NCI-H510A (cell line): Measurements from ENCODE around the gene ANKRD44.

Source experiments
- DNase-seq: peaks from one replicate; lab custom pipeline; 2025; lab: John Stamatoyannopoulos, UW

Gene ANKRD44

DNA sequence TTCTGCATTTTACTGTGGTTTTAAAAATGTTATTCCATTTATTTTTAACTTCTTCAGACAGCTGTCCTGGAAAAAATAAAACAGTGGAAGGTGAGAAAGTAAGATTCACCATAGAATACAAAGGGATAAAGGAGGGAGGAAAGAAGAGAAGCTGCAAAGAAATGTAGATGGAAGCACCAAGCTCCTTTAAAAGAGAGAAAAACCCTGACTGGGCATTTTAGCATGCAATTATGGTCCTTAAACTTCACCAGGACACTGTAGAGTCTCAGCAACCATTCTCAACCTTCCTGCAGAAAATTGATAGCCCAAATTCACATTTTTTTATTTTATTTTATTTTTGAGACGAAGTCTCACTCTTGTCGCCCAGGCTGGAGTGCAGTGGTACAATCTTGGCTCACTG is 11.6 kb upstream of the ANKRD44 start:
- DNase-seq, result no peak

DNA sequence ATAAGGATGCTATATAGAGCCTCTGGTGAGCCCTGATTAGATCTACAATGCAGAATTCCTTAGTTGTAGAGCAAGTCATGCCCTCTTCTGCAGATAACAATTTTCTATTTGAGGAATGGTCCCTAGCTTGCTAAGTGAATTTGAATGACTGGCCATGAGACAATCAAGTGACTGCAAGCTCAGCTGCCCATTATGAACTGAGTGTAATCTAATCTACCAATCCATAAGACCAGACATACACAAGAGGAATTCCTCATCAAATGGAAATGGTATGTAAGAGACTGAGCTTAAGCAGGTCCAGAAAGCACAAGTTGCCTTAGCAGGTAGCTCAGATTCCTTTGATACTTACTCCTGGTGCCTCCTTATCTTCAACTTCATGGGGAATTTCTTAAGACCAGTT is 4.8 kb upstream of the ANKRD44 start:
- DNase-seq, result no peak

DNA sequence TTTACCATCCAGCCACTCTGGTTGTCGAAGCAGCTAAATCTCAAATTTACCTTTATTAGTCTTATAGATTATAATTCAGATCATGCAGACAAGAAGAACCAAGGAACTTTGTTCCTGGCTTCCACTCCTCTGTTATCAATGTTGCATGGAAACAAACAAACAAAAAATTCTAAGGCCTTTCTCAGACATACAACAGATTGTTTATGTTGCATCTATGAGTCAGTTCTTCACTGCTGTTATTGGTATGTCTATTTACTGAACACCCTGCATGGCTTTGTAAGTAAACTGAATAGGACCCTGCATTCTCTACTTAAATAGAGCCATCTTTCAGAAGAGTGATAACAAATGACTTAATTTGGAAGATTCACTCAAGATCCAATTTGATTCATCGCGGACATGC is 1.6 kb upstream of the ANKRD44 start:
- no peak for DNase-seq

DNA sequence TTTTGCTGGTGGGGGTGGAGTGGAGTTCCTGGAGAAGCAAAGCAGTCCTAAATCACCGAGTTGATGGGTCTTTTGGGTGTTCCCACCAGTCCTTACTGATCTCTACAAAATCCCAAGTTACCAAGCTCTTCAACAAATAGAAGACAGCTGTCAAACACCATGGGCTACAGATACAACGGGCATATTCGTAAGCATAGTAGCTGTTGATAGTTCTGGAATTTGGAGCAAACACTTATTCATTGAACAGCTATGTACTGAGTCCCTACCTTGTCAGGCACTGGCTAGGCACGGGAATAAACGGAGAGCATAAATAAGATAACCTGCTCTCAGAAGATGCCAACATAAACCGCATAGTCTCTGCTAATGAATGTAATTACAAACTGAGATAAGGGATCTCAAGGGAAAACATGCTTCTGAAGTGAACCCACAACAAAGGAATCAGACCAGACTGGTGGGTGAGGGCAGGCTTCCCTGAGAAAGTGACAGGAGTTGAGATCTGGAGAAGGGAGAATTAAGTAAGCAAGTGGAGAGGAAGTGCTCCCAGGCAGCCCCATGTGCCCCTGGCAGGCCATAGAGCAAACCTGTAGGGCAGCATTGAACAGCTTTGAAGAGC is 947 bp upstream of the ANKRD44 start:
- no peak for DNase-seq

DNA sequence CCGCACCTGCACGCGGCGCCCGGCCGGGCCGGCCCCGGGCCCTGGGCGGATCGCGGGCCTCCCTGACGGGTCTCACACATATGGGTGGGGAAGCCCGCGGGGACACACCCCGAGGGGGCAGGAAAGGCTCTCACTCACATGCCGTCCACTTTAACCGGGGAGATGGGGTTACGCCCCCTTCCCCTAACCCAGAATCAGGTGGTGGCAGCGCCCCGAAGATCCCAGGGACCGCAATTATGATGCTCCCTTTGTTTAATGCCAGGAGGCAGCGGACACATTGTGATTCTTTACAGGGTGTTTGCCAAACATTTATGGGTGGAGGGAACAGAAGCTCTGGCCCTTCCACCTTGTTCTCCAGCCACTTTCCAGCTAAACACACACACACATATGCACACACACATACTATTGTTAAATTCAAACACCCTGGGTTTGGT is 424 bp upstream of the ANKRD44 start:
- no peak for DNase-seq

DNA sequence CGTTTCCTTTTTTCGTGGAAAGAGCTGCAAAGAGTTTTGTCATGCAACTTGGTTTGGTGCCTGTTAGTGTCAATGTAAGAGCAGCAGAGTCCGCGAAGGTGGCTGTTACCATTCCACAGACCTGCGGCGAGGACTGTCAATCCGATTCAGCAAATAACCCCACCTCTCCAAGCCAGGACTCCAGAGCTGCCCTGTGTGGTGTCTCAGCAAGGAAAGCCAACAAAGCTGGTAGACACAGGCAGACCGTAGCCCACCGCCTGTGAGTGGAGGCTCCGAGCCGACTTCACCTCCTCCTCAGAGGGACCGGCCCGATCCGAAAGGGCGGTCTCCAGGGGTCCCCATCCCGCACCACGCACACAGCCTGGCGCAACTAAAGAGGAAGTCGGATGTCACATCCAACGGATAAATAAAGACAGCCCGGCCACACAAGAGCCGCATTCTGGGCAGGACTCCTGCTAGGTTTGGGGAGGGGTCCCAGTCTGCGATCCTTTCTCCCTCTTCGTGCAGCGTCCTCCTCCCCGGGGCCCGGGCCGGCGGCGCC is 819 bp downstream of the ANKRD44 start:
- DNase-seq, result no peak

DNA sequence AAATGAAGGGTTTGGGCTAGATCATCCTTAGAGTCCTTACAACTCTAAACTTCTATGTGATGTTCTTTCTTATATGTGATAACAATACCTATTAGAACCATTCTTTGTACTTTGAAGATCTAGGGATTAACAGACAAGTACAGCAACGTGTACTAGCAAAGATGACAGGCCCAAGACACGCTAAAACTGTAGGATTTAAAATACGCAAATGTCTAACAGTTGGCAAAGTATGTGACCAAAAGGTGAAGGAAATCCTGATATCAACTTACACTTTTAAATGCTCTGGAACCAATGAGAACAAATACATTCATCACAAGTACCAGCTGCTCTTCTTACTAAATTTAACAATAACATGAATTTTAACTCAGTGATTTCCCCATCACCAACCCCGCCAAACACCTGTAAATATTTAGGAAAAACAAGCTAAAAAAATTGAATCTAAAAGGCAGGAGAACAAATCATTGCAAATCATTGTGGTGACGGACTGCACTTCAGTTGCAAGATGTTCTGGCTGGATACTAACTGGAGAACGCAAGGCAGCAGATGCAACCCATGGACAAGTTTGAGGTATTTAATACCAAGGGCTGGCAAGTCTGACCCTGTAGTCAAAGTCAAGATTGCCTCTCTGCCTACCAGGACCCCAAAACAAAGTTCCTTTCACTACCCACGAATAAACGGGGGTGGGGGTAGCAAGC is 1.4 kb downstream of the ANKRD44 start:
- DNase-seq, result no peak

DNA sequence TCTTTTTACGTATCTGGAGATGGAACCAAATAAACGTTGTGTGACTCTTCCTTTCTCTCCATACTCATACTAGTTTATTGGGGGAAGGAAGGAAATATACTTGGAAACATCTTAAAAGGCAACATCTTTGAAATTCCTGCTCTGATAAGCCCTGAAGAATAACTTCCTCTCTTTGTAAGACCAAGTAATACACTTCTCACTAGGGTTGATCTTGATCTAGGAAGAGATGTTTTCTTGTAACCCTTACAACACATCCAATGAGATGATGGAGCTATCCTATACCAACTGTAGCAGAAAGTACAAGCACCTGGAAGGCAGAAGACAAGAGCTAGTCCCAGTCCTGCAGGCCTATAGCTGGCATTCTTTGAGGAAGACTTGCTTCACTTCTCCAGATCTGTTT is 2.0 kb downstream of the ANKRD44 start:
- DNase-seq, result no peak

DNA sequence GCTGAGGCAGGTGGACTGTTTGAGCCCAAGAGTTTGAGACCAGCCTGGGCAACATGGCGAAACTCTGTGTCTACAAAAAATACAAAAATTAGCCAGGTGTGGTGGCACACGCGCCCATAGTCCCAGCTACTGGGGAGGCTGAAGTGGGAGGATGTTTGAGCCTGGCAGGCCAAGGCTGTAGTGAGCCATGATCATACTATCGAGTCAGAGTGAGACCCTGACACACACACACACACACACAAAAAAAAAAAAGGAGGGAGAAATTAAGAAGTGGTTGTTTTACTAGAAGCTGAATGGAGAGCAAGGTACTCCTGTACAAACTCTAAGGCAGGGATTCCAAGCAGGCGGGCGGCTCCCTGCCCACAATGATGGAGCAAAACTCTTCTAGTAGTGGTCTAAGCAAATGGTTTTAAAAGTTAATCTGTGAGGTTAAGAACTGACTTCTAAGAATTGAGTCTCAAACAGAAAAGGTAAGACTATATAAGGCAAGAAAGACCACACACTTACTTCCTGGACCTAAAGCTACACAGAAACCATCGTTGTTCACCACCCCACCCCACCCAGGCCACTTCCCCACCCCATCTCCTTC is 2.6 kb downstream of the ANKRD44 start:
- DNase-seq, result no peak

DNA sequence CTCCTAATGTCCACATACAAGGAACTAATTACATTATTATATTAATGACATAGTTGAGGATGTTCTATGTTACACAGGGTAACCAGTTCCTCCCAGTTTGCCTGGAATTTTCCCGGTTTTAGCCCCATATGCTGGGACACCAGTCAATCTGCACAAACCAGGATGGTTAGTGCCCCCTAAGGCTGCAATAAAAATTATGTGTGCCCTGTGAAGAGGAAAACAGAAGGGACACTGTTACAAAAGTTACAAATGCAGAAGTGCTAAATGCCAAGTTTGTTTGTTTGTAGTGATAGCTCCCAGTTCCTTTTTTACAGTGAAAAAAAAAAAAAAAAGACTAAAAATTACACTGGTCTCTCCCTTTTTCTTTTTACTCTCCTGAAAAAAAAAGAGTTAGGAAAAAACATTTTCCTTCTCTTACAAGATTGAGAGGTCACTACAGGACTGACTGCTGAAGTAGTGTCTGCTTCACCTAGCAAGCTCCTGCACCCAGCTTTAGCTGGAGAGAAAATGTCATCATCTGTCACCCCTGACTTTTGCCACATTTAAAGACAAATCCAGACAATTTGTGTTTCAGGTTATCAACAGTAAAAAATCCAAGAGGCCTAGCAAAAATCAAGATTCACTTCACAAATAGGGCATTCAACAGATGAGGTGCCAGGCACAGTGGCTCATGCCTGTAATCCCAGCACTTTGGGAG is 3.2 kb downstream of the ANKRD44 start:
- DNase-seq, result no peak

DNA sequence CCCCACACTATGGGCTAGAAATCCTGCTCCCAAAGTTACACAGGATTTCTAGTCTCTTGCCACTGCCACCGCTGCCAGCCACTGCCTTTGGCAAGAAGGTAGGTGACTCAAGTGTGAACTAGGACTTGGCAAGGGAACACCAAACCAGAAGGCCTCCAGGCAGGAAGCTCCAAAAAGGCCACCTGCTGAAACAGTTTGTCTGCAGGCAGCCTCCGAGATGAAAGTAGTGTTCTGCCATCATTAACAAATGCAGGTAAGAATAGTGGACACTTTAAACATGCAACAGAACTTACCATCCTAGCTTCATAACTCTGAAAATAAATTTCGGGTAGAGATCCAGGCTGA is 3.9 kb downstream of the ANKRD44 start:
- DNase-seq, result no peak

DNA sequence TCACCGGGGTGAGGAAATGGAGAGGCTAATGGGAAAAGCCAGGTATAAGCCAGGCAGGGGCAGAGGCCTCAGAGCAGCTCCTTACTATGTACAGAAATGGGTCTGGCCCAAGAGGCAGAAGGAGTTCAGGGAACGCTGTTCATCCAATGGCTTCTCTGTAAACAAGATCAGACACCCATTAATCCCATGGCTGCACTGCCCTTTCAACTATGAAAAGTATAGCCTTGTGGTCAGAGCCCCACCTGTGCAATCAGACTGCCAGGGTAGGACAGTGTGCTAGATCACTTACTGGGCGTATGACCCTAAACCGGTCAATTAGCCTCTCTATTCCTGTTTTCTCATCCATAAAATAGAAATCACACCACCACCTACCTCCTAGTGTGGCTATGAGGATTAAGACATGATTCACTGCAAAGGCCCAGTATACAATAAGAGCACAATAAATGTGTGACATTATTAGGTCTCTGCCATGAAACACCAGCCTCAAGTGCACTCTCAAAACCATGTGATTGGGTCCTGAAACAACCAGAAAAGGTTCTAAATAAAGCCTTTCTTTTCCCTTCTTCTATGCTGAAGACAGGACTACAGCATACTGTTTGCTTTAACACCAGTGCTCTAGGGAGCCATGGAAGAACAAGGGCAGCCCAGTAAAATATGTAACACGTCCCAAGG is 4.4 kb downstream of the ANKRD44 start:
- DNase-seq, result no peak

DNA sequence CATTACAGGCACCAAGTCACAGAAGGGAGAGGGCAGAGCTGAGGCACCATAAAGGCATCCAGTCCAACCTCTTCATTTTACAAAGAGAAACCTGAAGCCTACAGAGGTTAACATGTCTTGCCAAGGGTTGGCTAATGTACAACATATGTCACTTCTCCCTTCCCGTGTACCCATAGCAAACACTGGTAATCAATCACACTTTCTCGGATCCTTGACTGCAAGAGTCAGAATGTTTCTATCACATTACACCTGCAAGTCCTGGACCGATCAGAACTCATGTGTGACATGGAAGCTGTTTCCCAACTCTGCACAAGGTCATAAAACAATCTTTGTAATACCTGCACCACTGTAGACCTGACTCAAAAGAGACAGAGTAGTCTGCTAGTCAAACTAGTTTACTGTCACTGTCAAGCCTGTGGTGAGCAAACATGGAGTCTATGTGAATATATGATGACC is 6.0 kb downstream of the ANKRD44 start:
- DNase-seq, result no peak

DNA sequence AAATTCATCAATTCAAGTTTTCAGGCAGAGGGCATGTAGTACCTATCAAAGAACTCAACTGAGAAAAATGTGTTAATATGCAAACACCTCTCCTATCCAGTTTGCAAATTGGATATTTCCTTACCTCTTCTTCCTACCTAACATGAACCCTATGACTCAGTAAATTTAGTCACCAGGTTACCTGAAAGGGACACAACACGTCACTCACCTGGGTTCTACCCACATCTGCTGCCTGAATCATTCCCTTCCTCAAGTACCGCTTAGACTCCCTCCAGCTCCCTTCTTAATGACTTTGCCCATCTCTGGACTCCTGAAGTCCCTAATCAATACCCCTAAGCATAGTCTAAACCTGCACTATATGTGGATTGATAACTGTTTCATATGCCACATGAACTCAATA is 10.4 kb downstream of the ANKRD44 start:
- DNase-seq, result no peak

DNA sequence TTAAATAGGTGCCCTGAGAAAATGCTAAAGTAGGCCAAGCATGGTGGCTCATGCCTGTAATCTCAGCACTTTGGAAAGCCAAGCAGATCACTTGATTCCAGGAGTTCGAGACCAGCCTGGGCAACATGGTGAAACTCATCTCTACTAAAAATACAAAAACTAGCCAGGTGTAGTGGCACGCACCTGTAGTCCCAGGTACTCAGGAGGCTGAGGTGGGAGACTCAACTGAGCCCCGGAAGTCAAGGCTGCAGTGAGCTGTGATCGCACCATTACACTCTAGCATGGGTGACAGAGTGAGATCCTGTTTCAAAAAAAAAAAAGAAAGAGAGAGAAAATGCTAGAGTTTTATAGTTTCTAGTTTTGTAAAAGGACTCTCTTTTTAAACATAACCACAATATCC is 12.0 kb downstream of the ANKRD44 start:
- DNase-seq, result no peak

DNA sequence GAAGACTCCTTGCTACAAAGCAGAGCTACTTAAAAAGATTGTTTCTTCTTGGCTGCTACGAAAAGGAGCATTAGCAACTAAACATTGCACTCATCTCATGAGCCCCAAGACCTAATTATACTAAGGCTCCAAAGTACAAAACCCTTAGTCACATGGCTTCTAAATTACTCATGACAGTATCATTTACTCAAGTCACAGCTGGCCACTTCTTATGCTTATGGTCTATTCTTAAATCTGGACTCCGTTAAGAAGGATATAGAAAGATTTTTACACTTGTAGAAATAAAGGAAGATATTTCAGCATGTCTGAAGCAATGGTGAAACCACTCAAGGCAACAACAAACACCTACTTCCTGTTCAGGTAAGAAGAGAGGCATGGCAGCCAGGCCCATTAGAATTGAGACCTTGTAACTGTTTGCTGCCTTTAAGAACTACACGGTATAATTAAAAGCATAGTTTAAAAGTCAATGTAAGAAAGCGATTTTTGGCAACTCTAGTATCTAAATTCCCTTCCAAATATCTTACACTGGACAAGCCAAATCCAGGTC is 12.7 kb downstream of the ANKRD44 start:
- no peak for DNase-seq

DNA sequence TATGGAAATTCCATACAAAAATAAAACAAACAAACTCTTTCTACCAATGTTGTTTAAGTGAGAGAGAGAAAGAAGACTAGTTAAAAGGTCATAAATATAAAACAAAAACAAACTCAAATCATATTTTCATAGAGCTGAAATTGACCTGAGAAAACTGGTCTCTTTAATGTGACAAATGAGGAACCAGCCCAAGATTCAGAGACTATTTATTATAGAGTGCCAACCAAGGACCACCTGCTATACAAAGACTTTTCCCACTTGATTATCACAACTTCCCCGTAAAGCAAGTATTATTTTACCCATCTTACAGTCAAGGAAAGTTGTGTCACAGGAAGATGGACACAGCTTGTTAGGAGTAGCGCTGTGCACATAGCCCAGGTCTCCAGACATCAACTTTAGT is 13.3 kb downstream of the ANKRD44 start:
- no peak for DNase-seq

DNA sequence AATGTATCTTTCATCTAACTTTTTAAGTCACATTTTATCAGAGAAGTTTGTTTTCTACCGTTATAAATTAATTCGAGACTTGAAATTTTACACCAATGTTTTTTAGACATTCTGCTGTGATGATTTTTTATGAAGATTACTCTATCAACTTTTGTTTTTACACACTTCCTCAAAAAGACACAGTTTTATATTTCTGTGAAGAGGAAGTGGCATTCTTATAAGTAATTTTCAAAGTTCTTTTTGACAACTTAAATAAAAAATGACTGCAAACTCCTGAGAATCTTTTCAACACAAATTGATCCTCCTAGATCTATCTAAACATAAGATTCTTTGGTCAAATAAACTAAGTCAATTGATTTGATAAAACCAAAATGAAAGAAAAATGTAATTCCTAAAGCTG is 13.7 kb downstream of the ANKRD44 start:
- DNase-seq, result no peak

DNA sequence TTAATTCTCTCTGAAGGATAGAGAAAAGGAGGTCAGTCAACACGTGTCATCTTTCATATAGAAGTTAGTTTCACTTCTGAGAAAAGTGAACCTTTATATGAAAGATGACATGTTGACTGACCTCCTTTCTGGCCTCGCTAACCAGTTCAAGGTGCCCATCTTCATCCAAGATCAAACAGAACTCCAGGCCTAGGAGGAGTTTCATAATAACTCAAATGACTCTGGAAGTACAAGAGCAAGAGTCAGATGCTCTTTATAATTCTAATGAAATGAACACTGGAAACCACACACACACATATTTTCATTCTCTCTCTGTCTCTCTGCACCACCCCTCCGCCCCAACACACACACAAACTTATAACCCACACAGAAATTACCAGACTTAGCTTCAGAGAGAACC is 16.3 kb downstream of the ANKRD44 start:
- DNase-seq, result no peak

DNA sequence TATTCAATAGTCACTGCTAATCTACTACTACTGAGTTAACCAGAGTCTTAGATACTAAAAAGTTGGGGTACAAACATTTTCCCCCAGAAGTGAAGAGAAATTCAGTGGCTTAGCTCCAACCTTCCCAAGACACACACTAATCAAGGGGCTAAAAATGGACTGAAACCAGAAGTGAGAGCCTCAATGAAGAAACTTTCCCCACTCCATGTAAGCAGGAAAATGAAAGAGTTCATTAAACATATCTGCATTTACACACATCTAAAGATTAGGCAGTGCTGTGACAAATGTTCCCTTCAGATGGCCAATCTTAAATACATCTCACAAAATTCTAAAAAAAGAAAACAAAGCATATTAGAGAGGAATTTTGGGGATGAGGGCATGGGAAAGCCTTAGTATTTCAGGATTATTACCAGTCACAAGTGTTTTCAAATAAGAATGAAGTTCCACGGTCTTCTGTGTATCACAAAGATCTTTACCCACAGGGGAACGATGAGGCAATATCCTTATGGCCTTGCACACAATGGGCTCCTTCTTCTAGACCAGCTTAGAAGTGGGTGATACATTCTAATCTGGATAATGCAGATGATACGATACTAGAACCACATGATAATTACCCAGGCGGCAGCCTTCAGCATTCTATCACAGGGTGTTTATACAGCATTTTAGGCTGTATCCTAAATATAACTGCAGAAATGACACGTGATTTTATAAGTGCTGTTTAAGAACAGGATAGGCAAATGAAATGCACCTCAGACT is 17.1 kb downstream of the ANKRD44 start:
- DNase-seq, result no peak

DNA sequence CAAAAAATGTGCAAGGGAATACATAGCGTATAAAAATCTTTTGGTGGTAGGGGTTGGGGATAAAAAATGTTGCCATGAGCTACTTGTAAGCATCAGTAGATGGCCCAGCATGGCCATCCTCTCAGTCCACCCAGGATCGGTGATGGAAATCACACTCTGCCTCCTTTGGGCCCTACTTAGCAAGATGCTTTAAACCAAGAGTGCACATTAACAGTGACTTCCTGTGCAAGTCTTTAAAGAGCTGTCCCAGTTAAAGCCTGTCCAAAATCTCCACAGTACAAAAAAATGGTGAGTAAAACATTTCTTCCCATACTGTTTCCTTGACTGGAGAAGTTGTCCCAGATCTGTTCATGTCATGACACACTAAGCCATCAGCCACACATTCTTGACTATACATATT is 18.0 kb downstream of the ANKRD44 start:
- no peak for DNase-seq
